Hepatic stellate cell (primary cell): Measurements from ENCODE around the gene FDCSP.
"Not testable (repeated sequence)": the region's sequence is repeated elsewhere in the genome, so short reads cannot be mapped to it uniquely, and the experiment has no call there.

ENCODE experiments used
- DNase-seq: peaks from one replicate; pipeline ENCODE4 v3.0.0; 2011; ENCODE audit warnings: low spot score

The FDCSP gene

GRCh38 chr4:70239884-70240591 lies 14.1 kb downstream of the FDCSP start:
- no peak for DNase-seq

GRCh38 chr4:70242297-70242696 lies 16.4 kb downstream of the FDCSP start, which contains the start of gene CSN3:
Gene CSN3 (plus strand): TSS chr4:70242597. CDS start chr4:70244820, 2,223 bp downstream.
- not testable (repeated sequence) for DNase-seq

- DNase-seq, result no peak
These were observed 17.2 kb downstream of the FDCSP start for GRCh38 chr4:70243091-70243490.

- DNase-seq, result no peak
These were observed 25.5 kb downstream of the FDCSP start for GRCh38 chr4:70251250-70251944.

- DNase-seq, result no peak
These were observed 26.0 kb downstream of the FDCSP start for GRCh38 chr4:70251945-70252277.

- no peak for DNase-seq
These were observed 43.8 kb downstream of the FDCSP start for GRCh38 chr4:70269674-70270073.

GRCh38 chr4:70277121-70277520 lies 51.2 kb downstream of the FDCSP start:
- no peak for DNase-seq

- DNase-seq, result no peak
These were observed 54.6 kb downstream of the FDCSP start for GRCh38 chr4:70280567-70280966.
